Stimulated activated CD4-positive, alpha-beta T cell treated with anti-CD3 and anti-CD28 coated beads, Interleukin-1b, Interleukin-23, amount 100 ng/mL, for 48 hours (primary cell): ENCODE measurements around the gene NDUFS8.
"Not testable (repeated sequence)": the region's sequence is repeated elsewhere in the genome, so short reads cannot be mapped to it uniquely, and the experiment has no call there.

ENCODE experiments used
- DNase-seq: peaks from one replicate; pipeline ENCODE4 v3.0.0-alpha.2; 2020

The NDUFS8 gene

DNA sequence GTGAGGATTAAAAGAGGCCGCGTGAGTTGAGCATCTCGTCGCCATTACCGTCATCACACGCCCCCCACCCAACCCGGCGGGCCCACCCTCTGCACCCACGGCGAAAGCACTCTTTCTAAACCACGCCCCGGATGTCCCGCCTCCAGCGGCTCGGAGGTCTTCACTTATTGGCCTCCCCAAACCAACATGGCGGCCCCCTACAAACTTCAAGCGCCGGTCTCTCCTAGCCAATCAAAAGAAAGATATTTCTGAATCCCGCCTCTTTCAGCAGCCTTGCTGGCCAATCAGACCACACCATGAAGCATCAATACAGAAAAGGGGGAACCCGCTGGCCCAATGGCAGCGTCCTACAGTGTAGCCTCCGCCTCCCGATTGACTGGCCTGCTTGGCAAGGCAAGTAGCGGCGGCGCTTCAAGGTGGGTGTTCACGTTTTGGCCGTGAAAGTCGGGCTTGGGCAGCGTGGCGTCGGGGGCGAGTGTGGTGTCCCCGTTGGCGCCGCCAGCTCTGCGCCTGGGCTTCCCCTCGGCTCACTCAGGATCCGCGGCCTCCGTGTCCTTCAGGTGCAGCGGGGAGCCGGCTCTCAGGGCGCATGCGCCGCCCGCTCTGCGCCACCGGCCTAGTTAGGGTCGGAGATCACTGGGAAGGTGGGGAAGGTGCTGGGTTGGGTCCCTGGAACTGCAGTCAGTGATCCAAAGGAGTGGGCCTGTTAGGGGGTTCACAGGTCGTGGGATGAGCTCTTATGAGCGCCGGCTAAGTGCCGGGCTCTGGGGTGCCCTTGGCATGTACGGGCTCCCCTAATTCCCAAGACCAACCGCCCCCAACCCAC lies at the start of gene NDUFS8:
Gene NDUFS8 (plus strand): TSS at position 364 of the 826 bp plus-strand sequence. CDS start 1,471 bp downstream, outside the sequence.
- DNase-seq: peak; percentile 95

DNA sequence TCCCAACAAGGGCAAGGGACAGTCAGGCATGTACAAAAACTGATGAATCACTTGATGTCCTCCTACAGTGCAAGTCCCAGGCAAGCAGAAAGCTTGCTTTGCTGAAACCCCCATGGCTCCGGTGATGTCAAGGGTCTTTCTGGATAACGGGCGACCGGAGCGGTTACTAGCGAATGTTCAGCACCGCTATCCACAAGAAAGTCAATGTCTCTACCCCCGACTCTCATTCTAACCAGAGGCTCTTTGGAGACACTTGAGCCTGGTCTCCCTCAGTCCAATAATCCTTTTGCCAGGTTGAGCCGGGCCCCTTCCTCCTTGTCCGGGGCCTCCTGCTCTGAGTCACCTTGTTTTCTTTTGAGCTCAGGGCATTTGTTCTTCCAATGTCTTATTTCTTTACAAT lies 49.3 kb upstream of the NDUFS8 start:
- not testable (repeated sequence) for DNase-seq

DNA sequence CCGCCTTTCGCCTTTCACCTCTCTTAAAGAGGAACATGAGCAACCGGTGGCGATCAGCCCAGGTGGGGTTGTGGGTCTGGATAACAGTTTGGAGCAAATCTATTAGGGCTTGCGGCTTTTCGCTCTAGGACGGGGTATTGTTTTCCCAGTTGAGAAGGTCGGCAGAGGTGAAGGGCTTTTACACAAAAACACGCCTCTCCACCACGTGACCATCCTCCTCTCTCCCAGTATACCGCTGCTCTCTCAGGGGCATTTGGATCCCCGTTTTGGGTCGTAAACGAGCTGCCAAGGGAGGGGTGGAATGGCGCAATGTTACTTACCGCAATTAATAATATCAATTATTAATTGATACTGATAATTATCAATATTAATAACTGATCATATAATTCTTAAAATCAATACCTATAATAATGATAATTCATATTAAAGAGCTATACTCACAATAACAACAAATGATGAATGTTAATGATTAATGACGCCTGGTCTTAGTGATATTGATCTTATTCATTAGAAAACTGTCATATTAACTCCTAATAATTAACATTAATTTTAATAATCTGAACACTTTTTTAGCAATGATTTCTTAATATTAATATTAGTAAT lies 48.1 kb upstream of the NDUFS8 start:
- not testable (repeated sequence) for DNase-seq

DNA sequence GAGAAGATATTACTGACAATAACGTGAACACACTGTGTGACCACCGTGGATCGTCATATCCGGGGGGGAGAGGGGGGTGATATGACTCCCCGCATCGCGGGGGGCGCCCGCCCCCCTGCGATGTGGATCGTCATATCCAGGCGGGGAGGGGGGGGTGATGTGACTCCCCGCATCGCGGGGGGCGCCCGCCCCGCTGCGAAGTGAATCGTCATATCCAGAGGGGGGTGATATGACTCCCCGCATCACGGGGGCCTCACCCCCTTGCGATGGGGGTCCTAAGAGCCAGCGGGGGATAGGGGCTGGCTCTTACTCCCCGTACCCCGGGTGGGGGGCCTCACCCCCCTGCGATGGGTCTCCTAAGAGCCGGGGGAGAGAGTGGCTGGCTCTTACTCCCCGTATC lies 46.5 kb upstream of the NDUFS8 start:
- no peak for DNase-seq

DNA sequence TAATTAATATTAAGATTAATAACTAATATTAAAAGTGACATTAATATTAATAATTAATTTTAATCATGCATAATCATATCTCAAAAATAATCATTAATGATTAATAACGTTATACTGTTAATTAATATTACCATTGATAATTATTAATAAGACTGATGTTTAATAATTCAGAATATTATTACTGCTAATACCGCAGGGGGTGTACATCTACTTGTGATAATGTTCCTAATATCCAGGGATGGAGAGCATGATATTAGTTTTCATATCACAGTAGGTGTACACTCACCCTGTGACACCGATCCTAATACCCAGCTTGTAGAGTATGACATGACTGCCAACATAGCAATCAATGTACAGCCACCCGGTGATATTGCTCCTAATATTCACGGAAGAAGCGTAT lies 45.2 kb upstream of the NDUFS8 start:
- DNase-seq: not testable (repeated sequence)

DNA sequence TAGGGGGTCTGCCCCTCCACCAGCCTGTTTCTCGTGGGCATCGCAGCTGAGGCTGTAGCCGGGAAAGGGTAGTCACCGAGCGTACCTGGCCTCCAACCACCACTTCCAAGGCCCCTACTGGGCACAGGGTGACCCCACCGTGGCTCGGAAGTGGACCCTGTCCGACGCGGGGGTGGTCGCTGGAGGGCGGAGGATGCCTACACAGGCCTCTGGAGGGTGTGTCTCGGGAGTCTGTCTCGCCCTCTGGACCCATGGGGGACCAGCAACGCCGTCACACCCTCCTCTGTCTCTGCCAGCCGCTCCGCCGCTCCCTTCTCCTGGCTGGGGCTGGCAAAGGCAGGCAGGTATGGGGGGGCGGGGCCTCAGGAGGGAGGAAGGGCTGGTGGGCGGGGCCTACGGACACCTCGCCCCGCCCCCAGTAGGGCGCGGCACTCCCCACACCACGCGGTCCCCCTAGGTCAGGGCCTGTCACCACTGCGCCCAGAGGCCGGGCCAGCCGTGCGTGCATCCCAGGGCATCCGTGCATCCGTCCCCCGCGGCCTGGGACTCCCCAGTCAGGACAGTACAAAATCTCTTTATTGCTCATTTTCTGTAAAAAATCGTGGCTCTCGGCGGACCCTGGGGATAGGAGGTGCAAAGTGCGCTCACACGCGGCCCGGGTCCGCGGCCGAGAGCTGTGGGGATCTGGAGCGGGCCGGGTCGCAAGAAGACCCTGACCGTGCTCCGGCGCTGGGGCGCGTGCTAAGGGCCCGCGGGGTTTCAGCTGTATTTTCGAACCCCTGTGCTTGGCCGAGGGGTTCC lies 39.7 kb upstream of the NDUFS8 start:
- DNase-seq: not testable (repeated sequence)

DNA sequence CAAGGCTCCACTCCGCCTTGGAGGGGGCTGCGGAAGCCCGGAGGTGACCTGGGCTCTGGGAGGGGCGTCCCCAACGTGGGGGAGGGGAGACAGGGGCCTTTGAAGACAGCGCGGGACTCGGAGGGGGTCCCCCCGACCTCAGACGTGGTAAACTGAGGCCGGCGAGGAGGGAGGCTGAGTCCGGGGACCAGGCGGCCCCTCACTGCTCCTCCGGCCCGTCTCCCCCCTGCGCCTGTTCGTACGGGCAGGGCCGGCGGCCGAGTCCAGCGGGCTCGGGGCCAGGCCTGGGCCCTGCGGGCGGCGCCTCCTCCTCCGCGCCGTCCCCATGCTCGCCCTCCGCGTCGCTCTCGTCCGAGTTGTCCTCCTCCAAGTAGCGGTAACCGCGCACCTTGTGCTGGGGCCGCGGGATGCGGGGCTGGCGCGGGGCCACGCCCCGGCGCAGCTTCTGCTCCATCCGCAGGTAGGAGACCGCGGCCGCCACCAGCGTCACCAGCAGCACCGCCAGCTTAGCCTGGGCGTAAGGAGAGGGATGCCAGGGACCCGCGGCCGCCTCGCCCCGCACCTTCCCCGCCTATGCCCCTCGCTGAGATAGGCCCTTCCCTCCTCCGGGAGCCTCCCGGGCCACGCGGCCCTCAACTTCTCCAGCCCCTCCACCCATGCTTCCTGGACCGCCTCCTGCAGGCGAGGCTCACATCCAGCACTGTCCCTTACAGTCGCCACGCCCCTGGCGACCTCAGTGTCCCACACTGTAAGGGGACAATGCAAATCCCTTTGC lies 38.9 kb upstream of the NDUFS8 start:
- not testable (repeated sequence) for DNase-seq

DNA sequence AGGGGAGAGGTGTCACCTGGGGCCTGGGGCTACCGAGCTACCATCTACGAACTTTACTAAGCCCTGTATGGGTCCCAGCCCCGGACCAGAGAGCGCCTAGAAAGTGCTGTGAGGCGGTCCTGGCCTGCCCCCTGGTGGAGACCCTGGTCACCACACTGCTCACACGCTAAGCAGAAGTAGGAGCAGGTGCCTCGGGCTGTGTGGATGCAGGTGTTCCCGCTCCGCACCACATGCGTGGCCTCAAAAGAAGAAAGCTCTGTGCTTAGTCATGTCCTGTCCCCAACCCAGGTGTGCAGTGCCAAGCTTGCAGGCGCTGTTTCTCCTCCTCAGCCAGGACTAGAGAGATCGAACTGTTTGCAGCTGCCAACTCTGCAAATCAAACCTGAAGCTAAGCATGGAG lies 36.7 kb upstream of the NDUFS8 start:
- DNase-seq: peak; percentile 55

DNA sequence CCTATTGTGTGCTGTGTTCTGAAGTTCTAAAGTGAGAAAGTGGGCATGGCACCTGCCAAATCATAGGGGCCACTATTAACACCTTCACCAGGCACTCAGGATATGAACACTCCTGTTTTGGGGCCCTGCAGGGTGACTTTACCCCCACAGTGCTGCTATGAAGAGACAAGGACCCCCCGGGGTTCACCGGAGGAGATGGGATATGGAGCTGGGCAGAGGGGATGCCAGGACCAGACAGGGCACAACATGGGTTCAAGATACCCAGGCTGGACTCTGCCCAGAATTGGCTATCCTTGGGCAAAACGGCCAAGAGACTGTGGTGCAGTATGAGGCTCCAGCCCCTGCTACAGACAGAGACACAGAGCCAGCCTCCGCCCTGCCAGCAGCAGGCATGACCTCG lies 36.1 kb upstream of the NDUFS8 start:
- not testable (repeated sequence) for DNase-seq

DNA sequence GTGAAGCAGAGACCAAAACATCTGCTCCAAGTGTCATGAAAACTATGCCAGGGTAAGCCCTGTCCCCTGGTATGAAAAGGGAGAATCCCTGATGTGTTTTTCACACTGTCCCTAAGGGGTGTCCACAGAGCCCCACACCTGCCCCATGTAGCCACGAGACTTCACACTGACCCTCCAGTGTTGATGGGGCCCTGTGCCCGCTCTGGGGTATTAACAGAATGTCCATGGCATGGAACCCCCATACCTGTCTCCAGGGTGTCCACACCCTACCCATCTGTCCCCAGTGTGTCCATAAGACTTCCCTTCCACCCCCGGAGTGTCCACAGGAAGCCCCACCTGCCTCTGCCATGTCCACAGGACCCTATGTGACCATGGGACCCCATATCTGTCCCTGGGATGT lies 35.4 kb upstream of the NDUFS8 start:
- DNase-seq: not testable (repeated sequence)

DNA sequence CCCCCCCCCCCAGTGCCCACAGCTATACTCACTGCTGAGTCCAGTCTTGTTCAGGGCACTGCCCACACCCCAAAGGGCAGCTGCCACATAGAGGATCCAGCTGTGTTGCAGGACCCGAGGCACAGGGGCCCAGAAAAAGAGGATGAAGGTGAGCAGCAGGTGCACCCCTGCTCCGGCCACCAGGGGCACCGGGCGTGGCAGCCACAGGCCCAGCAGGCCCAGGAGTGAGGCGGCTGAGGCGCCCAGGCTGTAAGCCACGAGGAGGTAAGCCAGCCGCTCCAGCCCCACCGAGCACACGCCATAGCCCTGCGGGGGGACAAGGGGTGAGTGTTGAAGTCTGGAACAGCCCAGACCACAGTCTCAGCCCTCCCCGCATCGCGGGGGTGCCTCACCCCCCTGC lies 34.9 kb upstream of the NDUFS8 start:
- DNase-seq: not testable (repeated sequence)

DNA sequence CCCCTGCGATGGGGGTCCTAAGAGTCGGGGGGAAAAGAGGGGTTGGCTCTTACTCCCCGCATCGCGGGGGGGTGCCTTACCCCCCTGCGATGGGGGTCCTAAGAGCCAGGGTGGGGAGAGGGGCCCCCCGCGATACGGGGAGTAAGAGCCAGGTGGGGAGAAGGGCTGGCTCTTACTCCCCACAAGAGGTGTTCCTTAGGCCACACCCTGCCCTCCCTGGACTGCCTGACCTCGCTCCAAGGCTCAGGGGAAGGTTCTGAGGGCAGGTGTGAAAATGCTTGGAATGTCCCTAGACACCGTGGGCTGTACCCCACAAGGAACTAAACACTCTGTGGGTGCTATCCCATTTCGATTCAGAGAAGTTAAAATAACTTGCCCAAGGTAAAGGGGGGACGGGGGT lies 34.4 kb upstream of the NDUFS8 start:
- no peak for DNase-seq

DNA sequence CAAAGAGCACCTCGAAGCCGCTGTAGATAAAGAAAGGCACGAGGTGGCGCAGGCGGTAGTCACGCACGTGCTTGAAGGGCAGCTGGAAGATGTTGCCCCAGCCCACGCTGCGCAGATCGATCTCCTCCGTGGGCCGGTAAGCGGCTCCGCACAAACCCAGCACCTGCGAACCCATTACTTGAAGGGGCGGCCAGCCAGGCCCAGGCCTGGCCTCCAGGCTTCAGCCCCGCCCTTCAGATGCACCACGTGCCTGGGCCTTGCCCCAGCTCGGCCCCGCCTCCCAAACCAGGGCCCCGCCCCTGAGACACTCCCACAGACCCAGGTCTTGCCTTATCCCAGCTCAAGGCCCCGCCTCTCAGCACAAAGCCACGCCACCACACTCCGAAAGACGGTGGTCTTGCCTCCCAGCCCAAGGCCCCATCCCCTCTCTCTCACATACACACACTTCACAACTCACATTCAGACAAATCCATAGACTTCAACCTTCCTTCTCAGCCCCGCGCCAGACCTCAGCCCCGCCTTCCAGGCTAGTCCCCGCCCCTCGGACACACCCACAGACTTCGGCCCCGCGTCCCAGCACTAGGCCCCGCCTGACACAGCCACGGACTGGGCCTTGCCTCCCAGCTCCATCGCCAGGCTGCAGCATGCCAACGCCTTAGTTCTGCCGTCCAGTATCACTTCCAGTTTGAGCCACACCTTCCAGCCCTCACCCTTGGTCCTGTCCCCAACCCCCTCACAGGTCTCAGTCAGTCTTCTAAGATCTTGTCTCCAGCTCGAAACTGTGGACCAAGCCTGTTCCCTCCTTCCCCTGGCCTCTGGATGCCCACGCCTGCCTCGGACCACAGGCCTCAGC lies 33.6 kb upstream of the NDUFS8 start:
- peak; percentile 59 for DNase-seq

DNA sequence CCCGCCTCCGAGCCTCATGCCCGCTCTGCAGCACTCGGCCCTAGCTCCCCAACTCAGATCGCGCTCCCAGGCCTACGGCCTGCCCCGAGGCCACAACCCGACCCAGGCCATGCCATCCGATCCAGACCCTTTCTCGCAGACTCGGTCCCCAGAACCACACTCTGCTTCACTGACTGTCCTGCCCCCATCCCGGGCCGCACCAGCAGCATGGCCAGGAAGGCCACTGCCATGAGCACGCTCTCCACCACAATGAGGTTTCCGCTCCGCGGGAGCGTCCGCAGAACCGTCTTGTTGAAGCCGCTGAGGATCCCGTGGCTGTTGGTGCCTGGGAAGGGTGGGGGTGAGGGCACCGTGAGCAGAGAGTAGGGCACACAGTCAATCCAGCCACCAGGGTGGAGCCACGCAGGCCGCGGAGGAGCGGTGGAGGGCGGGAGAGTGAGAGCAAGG lies 33.0 kb upstream of the NDUFS8 start:
- no peak for DNase-seq

DNA sequence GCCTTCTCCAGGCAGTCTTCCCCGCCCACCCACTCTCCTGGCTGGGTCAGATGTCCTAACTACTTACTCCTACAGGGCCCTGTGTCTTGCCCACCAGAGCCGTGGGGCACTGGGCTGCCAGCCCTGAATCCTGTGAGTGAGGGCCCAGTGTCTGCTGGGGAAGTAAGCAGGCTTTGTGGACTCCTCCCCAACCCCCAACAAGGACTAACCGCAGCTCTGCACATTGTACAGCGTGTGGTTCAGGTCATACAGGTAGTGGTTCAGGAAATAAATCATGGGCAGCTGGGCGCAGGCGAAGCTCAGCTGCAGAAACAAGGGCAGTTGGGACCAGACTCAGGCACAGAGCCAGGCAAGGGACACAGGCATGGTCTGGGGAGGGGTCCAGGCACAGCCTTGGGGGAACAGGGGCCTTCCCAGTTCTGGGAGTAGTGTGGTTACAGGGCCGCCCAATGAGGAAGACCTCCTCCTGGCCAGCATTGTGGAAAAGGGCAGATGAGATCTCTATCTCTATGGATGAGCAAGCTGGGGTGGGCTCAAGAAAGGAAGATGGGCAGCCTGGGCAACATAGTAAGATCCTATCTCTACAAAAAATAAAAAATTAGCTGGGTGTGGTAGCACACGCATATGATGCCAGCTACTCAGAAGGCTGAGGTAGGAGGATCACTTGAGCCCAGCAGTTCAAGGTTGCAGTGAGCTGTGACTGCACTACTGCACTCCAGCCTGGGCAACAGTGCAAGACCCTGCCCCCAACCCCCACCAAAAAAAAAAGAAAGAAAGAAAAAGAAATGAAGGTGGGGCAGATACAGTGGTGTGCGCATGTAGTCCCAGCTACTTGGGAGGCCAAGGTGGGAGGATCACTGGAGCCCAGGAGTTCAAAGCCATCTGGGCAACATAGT lies 32.1 kb upstream of the NDUFS8 start:
- no peak for DNase-seq

DNA sequence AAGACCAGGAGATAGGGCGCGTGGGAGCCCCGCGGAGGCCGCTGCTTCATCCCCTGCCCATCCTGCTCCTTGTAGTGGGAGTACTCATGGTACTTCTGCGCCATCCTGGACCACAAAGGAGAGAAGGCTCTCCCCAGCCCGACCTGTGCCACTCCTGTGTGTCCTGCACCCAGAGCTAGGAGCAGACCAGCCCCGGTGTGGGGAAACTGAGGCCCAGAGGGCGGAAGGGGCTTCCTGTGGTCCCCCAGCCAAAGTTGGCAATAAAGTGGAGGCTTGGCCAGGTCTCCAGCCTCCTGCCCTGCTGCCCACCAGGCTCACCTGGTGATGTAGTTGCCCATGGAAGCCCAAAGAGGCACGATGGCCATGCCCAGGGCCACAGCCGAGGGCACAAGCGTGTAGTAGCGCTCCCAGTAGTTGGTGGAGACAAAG lies 31.3 kb upstream of the NDUFS8 start:
- no peak for DNase-seq

DNA sequence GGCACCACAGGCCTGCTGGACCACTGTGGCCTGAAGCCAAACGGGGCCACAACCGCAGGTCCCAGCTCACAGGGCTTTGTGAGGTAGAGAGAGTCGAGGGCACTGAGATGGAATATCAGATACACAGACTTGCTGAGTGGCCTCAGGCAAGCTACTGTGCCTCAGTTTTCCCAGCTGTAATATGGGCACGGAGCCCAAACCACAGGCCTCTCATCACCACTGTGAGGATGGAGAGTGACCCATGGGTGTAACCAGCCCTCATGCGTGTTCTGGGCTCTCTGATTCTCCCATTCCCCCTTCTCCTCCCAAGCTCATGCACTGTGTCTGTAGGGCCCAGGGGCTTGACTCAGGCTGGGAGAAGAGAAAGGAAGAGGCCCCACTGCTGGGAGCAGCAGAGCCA lies 30.8 kb upstream of the NDUFS8 start:
- no peak for DNase-seq

DNA sequence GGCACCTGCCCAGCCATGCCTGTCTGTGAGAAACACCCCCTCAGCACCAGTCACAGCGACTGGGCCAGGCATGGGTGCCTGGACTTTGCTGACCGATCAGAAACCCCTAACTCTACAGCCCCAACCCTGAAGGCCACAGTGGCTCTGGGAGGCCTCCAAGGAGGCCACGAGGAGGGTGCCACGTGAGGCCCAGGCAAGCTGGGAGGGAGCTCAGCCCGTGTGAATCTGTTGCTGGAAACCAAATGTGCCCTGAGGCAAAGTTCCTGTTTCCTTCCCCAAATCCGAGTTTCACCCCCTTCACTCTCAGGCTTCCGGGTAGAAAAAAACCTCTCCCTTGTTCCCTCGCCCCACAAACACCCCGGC lies 27.9 kb upstream of the NDUFS8 start:
- no peak for DNase-seq

DNA sequence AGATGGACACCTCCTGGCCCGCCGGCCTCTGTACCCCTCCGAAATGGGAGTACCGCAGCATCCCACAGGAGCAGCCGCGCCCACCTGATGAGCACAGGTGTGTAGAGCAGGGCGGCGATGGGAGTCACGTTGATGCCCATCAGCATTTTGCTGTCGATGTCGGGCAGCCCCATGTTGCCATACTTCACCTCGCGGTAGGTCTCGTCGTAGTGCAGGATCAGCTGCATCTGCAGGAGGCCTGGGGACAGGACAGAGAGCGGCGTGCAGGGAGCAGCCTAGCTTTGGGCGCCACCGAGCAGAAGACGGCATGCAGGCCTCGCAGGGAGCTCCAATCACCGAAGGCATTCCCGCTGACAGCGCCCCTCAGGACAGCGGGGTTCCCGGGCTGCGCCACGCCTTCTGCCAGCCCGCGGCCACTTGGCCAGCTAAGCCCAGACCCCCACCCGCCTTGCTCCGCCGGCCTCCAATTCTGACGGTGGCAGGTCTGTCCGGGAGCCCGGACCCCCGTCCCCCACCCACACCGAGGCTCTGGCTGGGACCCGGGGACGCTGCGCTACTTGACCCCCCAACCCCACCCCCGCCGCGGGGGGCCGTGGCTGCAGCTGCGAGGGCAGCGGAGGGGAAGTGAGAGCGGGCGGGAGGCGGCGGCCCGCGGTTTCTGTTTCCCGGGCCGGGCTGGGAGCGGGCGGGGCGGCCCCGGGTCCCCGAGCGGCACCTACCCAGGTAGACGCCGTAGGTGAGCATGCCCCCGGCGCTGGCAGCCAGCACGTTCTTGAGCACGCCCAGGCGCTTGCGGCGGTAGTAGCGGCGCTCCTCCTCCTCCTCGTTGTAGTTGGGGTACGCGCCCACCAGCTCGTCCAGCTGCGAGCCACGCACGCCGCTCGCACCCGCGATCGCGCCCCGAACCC lies 27.3 kb upstream of the NDUFS8 start:
- peak; percentile 52 for DNase-seq
